AG09319 (cell line): Measurements from ENCODE around the gene TBX1.

Source experiments
- DNase-seq: peaks from one replicate; pipeline ENCODE4 v3.0.0-alpha.2; 2010; ENCODE audit warnings: low read depth; ENCODE audit errors: extremely low read depth
- CTCF ChIP-seq: IDR thresholded peaks from 2 replicates; pipeline ENCODE4 v1.5.1; 2011; ENCODE audit warnings: low read depth, mild to moderate bottlenecking, inconsistent platforms, low read length, moderate library complexity

Gene TBX1

GRCh38 chr22:19803736-19804267, 43.2 kb downstream of the TBX1 start:
- TF ChIP-seq CTCF, result no peak

GRCh38 chr22:19805821-19806212, 45.2 kb downstream of the TBX1 start:
- no peak for TF ChIP-seq CTCF
- DNase-seq, result no peak

More at GRCh38 chr22:19803736-19804267, 43.2 kb downstream of the TBX1 start:
- no peak for DNase-seq

GRCh38 chr22:19806213-19807160, 45.9 kb downstream of the TBX1 start:
- no peak for TF ChIP-seq CTCF
- no peak for DNase-seq

GRCh38 chr22:19807161-19807913, 46.8 kb downstream of the TBX1 start:
- DNase-seq, result no peak
- no peak for TF ChIP-seq CTCF

GRCh38 chr22:19807914-19808872, 47.6 kb downstream of the TBX1 start:
- DNase-seq, result no peak
- no peak for TF ChIP-seq CTCF

- TF ChIP-seq CTCF, result no peak
- no peak for DNase-seq
These were observed 48.4 kb downstream of the TBX1 start for GRCh38 chr22:19808873-19809478.
